Measurements from ENCODE around the gene GALNT9. TPM values are rescaled to one million over a fixed set of nuclear protein-coding genes. Genes with fewer than 3 reads are reported as not detected.

GALNT9 gene
- total RNA-seq, 1 experiment from 2014 or later: not detected

DNA sequence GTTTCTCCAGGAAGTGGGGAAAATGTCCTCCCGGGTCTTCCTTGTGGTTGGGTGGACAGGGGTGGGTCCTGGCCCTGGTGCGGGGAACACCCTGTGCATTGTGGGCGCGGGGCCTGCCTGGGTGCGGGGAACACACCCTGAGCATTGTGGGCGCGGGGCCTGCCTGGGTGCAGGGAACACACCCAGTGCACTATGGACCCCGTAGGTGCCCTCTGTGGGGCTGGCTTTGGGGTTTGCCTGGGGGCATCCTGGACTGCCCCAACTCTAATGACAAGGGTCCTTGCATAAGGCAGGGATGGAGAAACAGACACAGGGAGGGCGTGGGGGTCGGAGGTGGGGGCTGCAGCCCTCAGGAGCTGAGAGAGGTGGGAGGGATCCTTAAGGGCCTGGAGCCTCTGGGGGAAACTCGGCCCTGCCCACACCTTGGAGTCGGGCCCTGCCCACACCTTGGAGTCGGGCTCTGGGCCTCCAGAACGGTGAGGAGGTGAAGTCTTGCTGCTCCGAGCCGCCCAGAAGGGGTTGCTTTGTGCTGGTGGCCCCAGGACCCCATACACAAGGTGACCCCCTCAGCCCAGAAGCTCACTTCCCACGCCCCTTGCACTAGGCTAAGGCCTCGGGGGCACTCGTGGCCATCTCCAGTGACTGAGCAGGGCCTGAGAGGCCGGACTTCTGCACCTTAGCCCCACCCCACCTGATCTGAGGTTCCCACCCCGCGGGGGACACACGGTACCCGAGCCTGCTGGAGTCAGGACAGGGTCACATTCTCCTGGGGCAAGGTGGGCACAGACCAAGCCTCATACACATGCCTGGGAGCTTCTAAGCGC, 69.3 kb downstream of the GALNT9 start:
- Histone ChIP-seq H4K20me1 (ENCODE audit: insufficient read depth, low read depth, low read length) (no peaks in the 10 kb centered on the region), H3K4me3 (ENCODE audit: low read length) (no peak overlapping the region), H3K36me3 (ENCODE audit: insufficient read depth, low read length) (no peaks in the 10 kb centered on the region), H3K9me2 (replicated peaks; ENCODE audit: insufficient read depth, low read length) (no peaks in the 10 kb centered on the region), H3K4me1 (ENCODE audit: low read length) (no peaks in the 10 kb centered on the region), H3K9ac (ENCODE audit: low read length) (no peak overlapping the region), H3K27ac (ENCODE audit: low read length) (no peak overlapping the region), H3K27me3 (ENCODE audit: low read length) (no peaks in the 10 kb centered on the region), H2AFZ (ENCODE audit: low read length) (no peak overlapping the region), H3K79me2 (ENCODE audit: low read length) (no peaks in the 10 kb centered on the region), H3K4me2 (ENCODE audit: low read depth, low read length, poor library complexity, severe bottlenecking) (no peak overlapping the region), H3K9me3 (ENCODE audit: low read length) (no peaks in the 10 kb centered on the region)
- DNase-seq: no peak

DNA sequence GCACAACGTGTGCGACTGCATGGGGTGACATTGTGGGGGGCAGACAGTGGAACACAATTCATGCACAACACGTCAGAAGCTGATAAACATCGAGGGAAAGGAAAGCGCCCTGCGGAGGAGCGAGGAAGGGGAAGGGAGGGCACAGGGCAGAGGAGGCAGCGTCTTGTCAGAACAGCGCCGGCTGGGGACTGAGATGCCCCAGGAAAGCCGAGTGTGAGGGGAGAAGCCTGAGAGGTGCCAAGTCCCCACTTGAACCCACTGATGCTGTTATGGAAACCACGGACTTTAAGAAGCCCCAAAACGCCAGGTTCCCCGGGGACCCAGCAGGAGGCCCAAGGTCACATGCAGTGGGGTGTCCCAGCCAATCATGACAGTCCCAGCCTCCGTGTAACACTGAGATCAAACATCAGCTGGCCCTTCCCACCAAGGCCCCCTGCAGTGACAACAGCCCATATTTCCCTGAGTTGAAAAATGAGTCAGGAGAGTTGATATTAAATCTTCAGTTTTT, 70.0 kb downstream of the GALNT9 start:
- no peak overlapping the region for H3K9ac ChIP-seq (ENCODE audit: low read length)

GRCh38 chr12:132258543-132258942, 70.8 kb downstream of the GALNT9 start:
- H2AFZ ChIP-seq (ENCODE audit: low read length): no peak overlapping the region
- DNase-seq: no peak
- no peak overlapping the region for H3K4me3 ChIP-seq (ENCODE audit: low read length)
- H4K20me1 ChIP-seq (ENCODE audit: insufficient read depth, low read depth, low read length): no peaks in the 10 kb centered on the region
- no peaks in the 10 kb centered on the region for H3K27me3 ChIP-seq (ENCODE audit: low read length)
- no peaks in the 10 kb centered on the region for H3K36me3 ChIP-seq (ENCODE audit: insufficient read depth, low read length)
- no peak overlapping the region for H3K9ac ChIP-seq (ENCODE audit: low read length)
- no peaks in the 10 kb centered on the region for H3K79me2 ChIP-seq (ENCODE audit: low read length)
- H3K4me1 ChIP-seq (ENCODE audit: low read length): no peaks in the 10 kb centered on the region
- H3K4me2 ChIP-seq (ENCODE audit: low read depth, low read length, poor library complexity, severe bottlenecking): no peak overlapping the region
- H3K9me3 ChIP-seq (ENCODE audit: low read length): no peaks in the 10 kb centered on the region
- H3K9me2 ChIP-seq (replicated peaks; ENCODE audit: insufficient read depth, low read length): no peaks in the 10 kb centered on the region
- H3K27ac ChIP-seq (ENCODE audit: low read length): no peak overlapping the region

More for the DNA sequence above, 70.0 kb downstream of the GALNT9 start:
- H3K4me2 ChIP-seq (ENCODE audit: low read depth, low read length, poor library complexity, severe bottlenecking): no peak overlapping the region
- H3K4me3 ChIP-seq (ENCODE audit: low read length): no peak overlapping the region
- no peaks in the 10 kb centered on the region for H3K9me3 ChIP-seq (ENCODE audit: low read length)
- H3K9me2 ChIP-seq (replicated peaks; ENCODE audit: insufficient read depth, low read length): no peaks in the 10 kb centered on the region
- no peaks in the 10 kb centered on the region for H3K36me3 ChIP-seq (ENCODE audit: insufficient read depth, low read length)
- H3K27me3 ChIP-seq (ENCODE audit: low read length): no peaks in the 10 kb centered on the region
- no peak for DNase-seq
- H3K4me1 ChIP-seq (ENCODE audit: low read length): no peaks in the 10 kb centered on the region
- no peaks in the 10 kb centered on the region for H3K79me2 ChIP-seq (ENCODE audit: low read length)
- H4K20me1 ChIP-seq (ENCODE audit: insufficient read depth, low read depth, low read length): no peaks in the 10 kb centered on the region
- H3K27ac ChIP-seq (ENCODE audit: low read length): no peak overlapping the region
- no peak overlapping the region for H2AFZ ChIP-seq (ENCODE audit: low read length)

- H3K9me3 ChIP-seq (ENCODE audit: low read length): no peaks in the 10 kb centered on the region
- H3K36me3 ChIP-seq (ENCODE audit: insufficient read depth, low read length): no peaks in the 10 kb centered on the region
- H3K4me2 ChIP-seq (ENCODE audit: low read depth, low read length, poor library complexity, severe bottlenecking): no peak overlapping the region
- H3K27me3 ChIP-seq (ENCODE audit: low read length): no peaks in the 10 kb centered on the region
- H3K9ac ChIP-seq (ENCODE audit: low read length): no peak overlapping the region
- H3K79me2 ChIP-seq (ENCODE audit: low read length): no peaks in the 10 kb centered on the region
- H3K4me1 ChIP-seq (ENCODE audit: low read length): no peaks in the 10 kb centered on the region
- H4K20me1 ChIP-seq (ENCODE audit: insufficient read depth, low read depth, low read length): no peaks in the 10 kb centered on the region
- no peak overlapping the region for H3K4me3 ChIP-seq (ENCODE audit: low read length)
- no peak overlapping the region for H2AFZ ChIP-seq (ENCODE audit: low read length)
- H3K27ac ChIP-seq (ENCODE audit: low read length): no peak overlapping the region
- DNase-seq: no peak
- no peaks in the 10 kb centered on the region for H3K9me2 ChIP-seq (replicated peaks; ENCODE audit: insufficient read depth, low read length)
Observed at GRCh38 chr12:132257955-132258490, 71.4 kb downstream of the GALNT9 start.

DNA sequence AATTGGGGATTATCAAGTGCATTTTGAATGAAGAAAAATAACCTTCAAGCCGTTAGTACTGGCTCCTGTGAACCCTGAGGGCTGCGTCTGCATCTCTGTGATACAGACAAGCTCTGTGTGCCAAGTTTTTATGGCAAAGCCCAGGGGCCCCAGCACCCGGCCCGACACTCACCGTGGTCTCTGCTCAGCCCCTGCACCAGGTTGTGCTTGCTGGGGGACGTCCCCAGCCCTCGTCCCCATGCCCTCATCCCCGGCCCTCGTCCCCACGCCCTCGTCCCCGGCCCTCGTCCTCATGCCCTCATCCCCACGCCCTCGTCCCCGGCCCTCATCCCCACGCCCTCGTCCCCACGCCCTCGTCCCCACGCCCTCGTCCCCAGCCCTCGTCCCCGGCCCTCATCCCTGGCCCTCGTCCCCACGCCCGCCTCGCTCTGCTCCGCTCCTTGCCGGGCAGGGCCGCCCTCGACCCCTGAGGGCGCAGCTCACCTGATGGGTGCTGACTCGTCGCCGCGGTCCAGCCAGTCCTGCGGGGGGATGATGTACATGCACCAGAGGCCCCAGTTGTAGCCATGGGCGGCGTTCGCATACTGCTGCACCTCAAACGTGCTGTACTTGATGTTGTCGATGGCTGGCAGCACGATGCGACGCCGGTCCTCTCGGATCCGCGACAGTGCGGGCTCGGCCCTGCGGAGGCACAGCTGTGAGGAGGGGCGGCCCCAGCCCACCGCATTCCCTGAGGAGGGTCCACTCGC, 72.0 kb downstream of the GALNT9 start:
- H3K4me1 ChIP-seq (ENCODE audit: low read length): no peaks in the 10 kb centered on the region
- DNase-seq: no peak
- no peaks in the 10 kb centered on the region for H3K9me2 ChIP-seq (replicated peaks; ENCODE audit: insufficient read depth, low read length)
- H3K9ac ChIP-seq (ENCODE audit: low read length): no peak overlapping the region
- H3K36me3 ChIP-seq (ENCODE audit: insufficient read depth, low read length): no peaks in the 10 kb centered on the region
- no peak overlapping the region for H2AFZ ChIP-seq (ENCODE audit: low read length)
- no peak overlapping the region for H3K27ac ChIP-seq (ENCODE audit: low read length)
- no peaks in the 10 kb centered on the region for H3K9me3 ChIP-seq (ENCODE audit: low read length)
- H4K20me1 ChIP-seq (ENCODE audit: insufficient read depth, low read depth, low read length): no peaks in the 10 kb centered on the region
- H3K4me3 ChIP-seq (ENCODE audit: low read length): no peak overlapping the region
- no peaks in the 10 kb centered on the region for H3K79me2 ChIP-seq (ENCODE audit: low read length)
- H3K4me2 ChIP-seq (ENCODE audit: low read depth, low read length, poor library complexity, severe bottlenecking): no peak overlapping the region
- no peaks in the 10 kb centered on the region for H3K27me3 ChIP-seq (ENCODE audit: low read length)

DNA sequence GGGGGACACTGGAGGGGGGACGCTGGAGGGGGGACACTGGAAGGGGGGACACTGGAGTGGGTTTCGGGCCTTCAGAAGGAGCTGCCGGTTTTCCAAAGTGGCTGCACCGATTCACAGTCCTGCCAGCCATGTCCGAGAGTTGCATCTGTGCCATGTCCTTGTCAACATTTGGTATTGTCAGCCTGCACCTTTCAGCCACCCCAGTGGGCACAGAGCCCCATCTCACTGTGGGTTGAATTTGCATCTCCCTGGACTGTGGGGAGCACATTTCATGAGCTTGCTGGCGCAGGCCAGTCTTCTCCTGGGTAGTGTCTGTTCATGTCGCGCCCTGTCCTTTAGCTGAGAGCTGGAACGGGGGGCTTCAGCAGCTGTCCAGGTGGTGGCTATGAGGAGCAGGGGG, 72.7 kb downstream of the GALNT9 start:
- H3K79me2 ChIP-seq (ENCODE audit: low read length): no peaks in the 10 kb centered on the region
- H3K27ac ChIP-seq (ENCODE audit: low read length): no peak overlapping the region

DNA sequence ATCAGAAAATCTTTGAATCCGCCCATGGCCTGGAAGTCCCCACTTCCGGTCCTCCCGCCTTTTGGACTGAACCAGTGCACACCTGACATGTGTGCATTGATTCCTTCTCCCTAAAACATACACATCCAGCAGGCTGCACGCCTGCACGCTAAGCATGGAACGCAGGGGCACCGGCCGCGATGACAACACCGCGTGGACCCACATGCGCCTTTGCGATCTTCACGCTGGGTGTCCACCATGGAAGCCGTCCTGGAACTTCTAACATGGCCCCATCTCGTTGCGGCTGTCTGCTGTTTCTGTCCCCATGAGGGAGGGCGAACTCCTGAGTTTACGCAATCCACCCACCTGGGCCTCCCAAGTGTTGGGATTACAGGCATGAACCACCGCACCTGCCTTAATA, 73.7 kb downstream of the GALNT9 start:
- Histone ChIP-seq H3K9me3 (ENCODE audit: low read length) (no peaks in the 10 kb centered on the region), H4K20me1 (ENCODE audit: insufficient read depth, low read depth, low read length) (no peaks in the 10 kb centered on the region), H3K4me1 (ENCODE audit: low read length) (no peaks in the 10 kb centered on the region), H3K36me3 (ENCODE audit: insufficient read depth, low read length) (no peaks in the 10 kb centered on the region), H2AFZ (ENCODE audit: low read length) (no peak overlapping the region), H3K4me3 (ENCODE audit: low read length) (no peak overlapping the region), H3K9me2 (replicated peaks; ENCODE audit: insufficient read depth, low read length) (no peaks in the 10 kb centered on the region), H3K4me2 (ENCODE audit: low read depth, low read length, poor library complexity, severe bottlenecking) (no peak overlapping the region), H3K9ac (ENCODE audit: low read length) (no peak overlapping the region), H3K27ac (ENCODE audit: low read length) (no peak overlapping the region), H3K27me3 (ENCODE audit: low read length) (no peaks in the 10 kb centered on the region), H3K79me2 (ENCODE audit: low read length) (no peaks in the 10 kb centered on the region)
- DNase-seq: no peak

More for the DNA sequence above, 72.7 kb downstream of the GALNT9 start:
- H3K9me2 ChIP-seq (replicated peaks; ENCODE audit: insufficient read depth, low read length): no peaks in the 10 kb centered on the region
- H3K4me3 ChIP-seq (ENCODE audit: low read length): no peak overlapping the region
- DNase-seq: no peak
- H3K27me3 ChIP-seq (ENCODE audit: low read length): no peaks in the 10 kb centered on the region
- no peaks in the 10 kb centered on the region for H3K4me1 ChIP-seq (ENCODE audit: low read length)
- no peaks in the 10 kb centered on the region for H4K20me1 ChIP-seq (ENCODE audit: insufficient read depth, low read depth, low read length)
- H3K9ac ChIP-seq (ENCODE audit: low read length): no peak overlapping the region
- H3K9me3 ChIP-seq (ENCODE audit: low read length): no peaks in the 10 kb centered on the region
- no peaks in the 10 kb centered on the region for H3K36me3 ChIP-seq (ENCODE audit: insufficient read depth, low read length)
- no peak overlapping the region for H2AFZ ChIP-seq (ENCODE audit: low read length)
- no peak overlapping the region for H3K4me2 ChIP-seq (ENCODE audit: low read depth, low read length, poor library complexity, severe bottlenecking)
